Peyer's patch (tissue), 4 donors: Measurements from ENCODE around the gene PYROXD2. TPM values are rescaled to one million over a fixed set of nuclear protein-coding genes. Genes with fewer than 3 reads are reported as not detected.

ENCODE experiments used
- DNase-seq, 3 donors: peaks; one replicate each; pipeline ENCODE4 v3.0.0-alpha.2; 2017 to 2019
- H3K27ac ChIP-seq, 4 donors: fragments of 200-600 bp; sonication (generic); one replicate each; pipeline ENCODE4 v1.5.1; 2016 to 2019
- H3K27me3 ChIP-seq, 2 donors: fragments of 200-600 bp; sonication (generic); one replicate each; pipeline ENCODE4 v1.5.1; 2019
- H3K36me3 ChIP-seq, 3 donors: fragments of 200-600 bp; sonication (generic); one replicate each; pipeline ENCODE4 v1.5.1; 2016 to 2019
- H3K4me1 ChIP-seq, 4 donors: fragments of 200-600 bp; sonication (generic); one replicate each; pipeline ENCODE4 v1.5.1; 2016 to 2019
- H3K4me3 ChIP-seq, 4 donors: fragments of 200-600 bp; sonication (generic); 1 replicate in 3 of 4; 2 replicates in 1 of 4; pipeline ENCODE4 v1.5.1; 2016 to 2019; ENCODE audit warnings: mild to moderate bottlenecking in 1 of 4
- H3K9me3 ChIP-seq, 4 donors: fragments of 200-600 bp; sonication (generic); one replicate each; pipeline ENCODE4 v1.5.1; 2016 to 2019; ENCODE audit warnings: mild to moderate bottlenecking in 1 of 4
- CTCF ChIP-seq, 6 experiments: fragments of 450-650 bp in 4 of 6; fragments of 200-600 bp in 2 of 6; sonication (generic) in 1 of 6; IDR thresholded peaks; one replicate each; pipeline ENCODE4 v1.5.1; 2017 to 2019; ENCODE audit warnings: antibody characterized with exemption in 6 of 6, mild to moderate bottlenecking in 3 of 6, moderate library complexity in 1 of 6
- POLR2A ChIP-seq, 2 donors: fragments of 450-650 bp; IDR thresholded peaks; one replicate each; pipeline ENCODE4 v1.5.1; 2017; ENCODE audit warnings: antibody characterized with exemption in 2 of 2, mild to moderate bottlenecking in 2 of 2, moderate library complexity in 2 of 2
- total RNA-seq, 4 donors: library from RNA; depleted of rRNA; stranded (reverse); fragments of >200 nt; gene quantifications; one replicate each; pipeline ENCODE4 v1.1.0, GENCODE V29; 2016

Gene PYROXD2
- total RNA-seq, 4 donors from 2014 or later: 7.0 to 23.1 (median 11.5) TPM

GRCh38 chr10:98458809-98459784 lies 44.1 kb upstream of the PYROXD2 start:
- DNase-seq: no peak
- Histone ChIP-seq H3K27ac (no peak overlapping the region), H3K4me1 (no peaks in the 10 kb centered on the region), H3K9me3 (no peaks in the 10 kb centered on the region), H3K36me3 (no peaks in the 10 kb centered on the region), H3K27me3 (no peaks in the 10 kb centered on the region), H3K4me3 (no peak overlapping the region)
- TF ChIP-seq CTCF (IDR thresholded peaks at IDR 0.05) (no peak), POLR2A (IDR thresholded peaks at IDR 0.05) (no peak)

- DNase-seq: no peak
- Histone ChIP-seq H3K9me3 (no peaks in the 10 kb centered on the region), H3K27ac (no peak overlapping the region), H3K36me3 (no peaks in the 10 kb centered on the region), H3K27me3 (no peaks in the 10 kb centered on the region), H3K4me1 (no peaks in the 10 kb centered on the region), H3K4me3 (no peak overlapping the region)
- TF ChIP-seq POLR2A (IDR thresholded peaks at IDR 0.05) (no peak), CTCF (IDR thresholded peaks at IDR 0.05) (no peak)
Measured at GRCh38 chr10:98457721-98458120, 42.7 kb upstream of the PYROXD2 start.

GRCh38 chr10:98456686-98457482 lies 41.9 kb upstream of the PYROXD2 start:
- Histone ChIP-seq H3K36me3 (no peaks in the 10 kb centered on the region), H3K27ac (no peak overlapping the region), H3K9me3 (no peaks in the 10 kb centered on the region), H3K27me3 (no peaks in the 10 kb centered on the region), H3K4me3 (no peak overlapping the region), H3K4me1 (no peaks in the 10 kb centered on the region)
- TF ChIP-seq POLR2A (IDR thresholded peaks at IDR 0.05): no peak
- no peak for TF ChIP-seq CTCF (IDR thresholded peaks at IDR 0.05)
- no peak for DNase-seq

- TF ChIP-seq POLR2A (IDR thresholded peaks at IDR 0.05): no peak
- Histone ChIP-seq H3K27me3 (no peaks in the 10 kb centered on the region), H3K27ac (no peak overlapping the region), H3K36me3 (no peaks in the 10 kb centered on the region), H3K4me3 (no peak overlapping the region), H3K4me1 (no peaks in the 10 kb centered on the region), H3K9me3 (no peaks in the 10 kb centered on the region)
- DNase-seq: no peak
Measured at GRCh38 chr10:98456043-98456570, 41.1 kb upstream of the PYROXD2 start.

- no peaks in the 10 kb centered on the region for H3K4me1 ChIP-seq
- no peak overlapping the region for H3K4me3 ChIP-seq
- H3K36me3 ChIP-seq: no peaks in the 10 kb centered on the region
- DNase-seq: no peak
- no peak overlapping the region for H3K27ac ChIP-seq
- TF ChIP-seq CTCF (IDR thresholded peaks at IDR 0.05) (no peak), POLR2A (IDR thresholded peaks at IDR 0.05) (no peak)
- no peaks in the 10 kb centered on the region for H3K27me3 ChIP-seq
- H3K9me3 ChIP-seq: no peaks in the 10 kb centered on the region
Measured at GRCh38 chr10:98453729-98454128, 38.7 kb upstream of the PYROXD2 start.
